Pericardium fibroblast (primary cell): Measurements from ENCODE around the gene KCTD17. TPM values are rescaled to one million over a fixed set of nuclear protein-coding genes. Genes with fewer than 3 reads are reported as not detected.

ENCODE experiments used
- total RNA-seq: library from RNA; depleted of rRNA; stranded (reverse); fragments of >200 nt; gene quantifications from 2 replicates; pipeline ENCODE4 v1.2.3, GENCODE V29; 2015

KCTD17 gene
- 18.6 and 33.7 TPM in 2 replicates for total RNA-seq

GRCh38 chr22:37051391-37052385 lies at the start of gene KCTD17:
Gene KCTD17 (plus strand): TSS chr22:37051742. CDS start chr22:37051761, 19 bp downstream.

GRCh38 chr22:37019309-37020191 lies 32.0 kb upstream of the KCTD17 start, which contains the start of the genes MPST and TST:
Gene MPST (plus strand): TSS chr22:37019742. CDS start chr22:37019837, 95 bp downstream.
Gene TST (minus strand): TSS chr22:37019447. CDS start chr22:37018732, 715 bp downstream.

GRCh38 chr22:37109242-37109917 lies 57.8 kb downstream of the KCTD17 start, which contains the start of gene TMPRSS6:
Gene TMPRSS6 (minus strand): TSS chr22:37109713. CDS start chr22:37103417, 6,296 bp downstream.

Other genes starting within 250 kb of the KCTD17 start
- not detected in 2 replicates for gene PVALB, start 234.7 kb upstream of the KCTD17 start, total RNA-seq
- gene NCF4, start 190.7 kb upstream of the KCTD17 start, total RNA-seq: not detected in 2 replicates
- gene CSF2RB, start 138.1 kb upstream of the KCTD17 start, total RNA-seq: 0.17 and 0.82 TPM in 2 replicates
- gene TST, start 32.3 kb upstream of the KCTD17 start, total RNA-seq: 59.9 and 89.4 TPM in 2 replicates
- gene MPST, start 32.0 kb upstream of the KCTD17 start, total RNA-seq: 227 TPM in 2 replicates
- 0.12 TPM in 1 of 2 replicates, not detected in the other for gene TMPRSS6, start 58.0 kb downstream of the KCTD17 start, total RNA-seq
- 0.12 and 0.60 TPM in 2 replicates for gene IL2RB, start 98.2 kb downstream of the KCTD17 start, total RNA-seq
- gene C1QTNF6, start 136.5 kb downstream of the KCTD17 start, total RNA-seq: 24.9 and 26.5 TPM in 2 replicates
- under 0.01 TPM in 1 of 2 replicates, not detected in the other for gene SSTR3, start 160.7 kb downstream of the KCTD17 start, total RNA-seq
- gene RAC2, start 192.5 kb downstream of the KCTD17 start, total RNA-seq: 26.0 and 30.2 TPM in 2 replicates
- gene CYTH4, start 230.8 kb downstream of the KCTD17 start, total RNA-seq: not detected in 2 replicates